GM21526 (cell line): Measurements from ENCODE around the gene AKAP5.

Experiments used
- ATAC-seq: cut with Tn5 transposase; IDR thresholded peaks from one replicate; pipeline ENCODE4 v1.9.1; 2021; ENCODE audit warnings: moderate library complexity; ENCODE audit not compliant: unreplicated experiment, low FRiP score

The AKAP5 gene

DNA sequence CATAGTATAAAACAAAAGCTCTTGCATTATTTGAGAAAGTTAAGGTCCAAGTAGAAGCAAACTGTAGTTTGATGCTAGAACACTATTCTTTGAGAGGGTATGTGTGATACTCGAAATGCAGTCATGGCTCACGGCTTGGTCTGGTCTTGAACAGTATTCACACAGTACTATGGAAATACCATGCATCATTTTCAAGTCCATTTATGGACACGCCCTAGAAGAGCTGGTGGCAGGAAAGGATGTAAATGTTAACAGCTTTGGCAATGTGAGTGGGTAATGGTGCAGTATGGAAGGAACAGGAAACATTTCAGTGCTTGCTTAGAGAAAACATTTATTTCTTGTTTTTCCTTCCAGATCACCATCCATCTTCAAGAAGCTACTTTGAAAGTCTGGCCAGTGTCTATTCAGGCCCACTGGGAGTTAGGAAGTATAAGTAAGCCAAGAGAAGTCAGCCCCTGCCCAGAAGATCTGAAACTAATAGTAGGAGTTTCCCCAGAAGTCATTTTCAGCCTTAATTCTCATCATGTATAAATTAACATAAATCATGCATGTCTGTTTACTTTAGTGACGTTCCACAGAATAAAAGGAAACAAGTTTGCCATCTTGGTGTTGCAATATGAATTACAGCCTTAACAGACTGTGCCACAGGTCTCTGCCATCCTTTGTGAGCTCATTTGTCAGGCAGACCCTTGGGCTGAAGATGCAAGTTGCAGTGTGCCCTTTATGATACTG lies 5.7 kb upstream of the AKAP5 start:
- ATAC-seq, result no peak

DNA sequence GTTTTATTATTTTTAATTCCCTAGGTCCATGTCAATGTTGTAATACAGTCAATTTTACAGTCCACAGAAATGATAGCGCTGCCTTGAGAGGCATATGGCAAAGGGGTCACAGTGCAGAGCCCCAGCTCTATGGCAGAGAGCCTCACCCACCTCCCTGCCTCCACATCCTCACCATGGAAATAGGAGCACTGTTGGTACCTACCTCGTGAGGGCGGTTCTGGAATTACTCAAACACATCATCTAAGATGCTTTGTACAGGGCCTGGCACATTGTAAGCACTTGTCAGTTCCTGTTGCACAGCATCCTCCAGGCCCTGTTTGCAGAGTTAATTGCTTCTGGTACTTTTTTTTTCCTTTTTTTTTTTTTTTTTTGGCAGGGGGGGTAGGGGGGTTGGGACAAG lies 4.1 kb upstream of the AKAP5 start:
- no peak for ATAC-seq

DNA sequence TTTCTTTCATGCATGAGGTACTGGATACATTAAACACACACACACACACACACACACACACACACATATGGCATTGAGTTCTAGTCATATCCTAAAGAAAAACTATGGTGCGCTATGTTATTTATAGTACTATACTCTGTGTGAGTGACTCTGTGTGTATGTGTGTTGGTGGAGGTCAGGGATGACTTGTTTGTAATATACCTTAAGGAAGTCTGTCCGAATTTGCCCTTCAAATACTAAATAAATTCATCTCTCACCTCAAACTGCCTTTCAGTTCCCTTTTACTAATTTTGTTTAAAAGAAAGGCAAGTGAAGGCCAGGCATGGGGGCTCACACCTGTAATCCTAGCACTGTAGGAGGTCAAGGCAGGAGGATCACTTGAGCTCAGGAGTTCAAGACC lies 2.1 kb upstream of the AKAP5 start:
- ATAC-seq, result no peak

DNA sequence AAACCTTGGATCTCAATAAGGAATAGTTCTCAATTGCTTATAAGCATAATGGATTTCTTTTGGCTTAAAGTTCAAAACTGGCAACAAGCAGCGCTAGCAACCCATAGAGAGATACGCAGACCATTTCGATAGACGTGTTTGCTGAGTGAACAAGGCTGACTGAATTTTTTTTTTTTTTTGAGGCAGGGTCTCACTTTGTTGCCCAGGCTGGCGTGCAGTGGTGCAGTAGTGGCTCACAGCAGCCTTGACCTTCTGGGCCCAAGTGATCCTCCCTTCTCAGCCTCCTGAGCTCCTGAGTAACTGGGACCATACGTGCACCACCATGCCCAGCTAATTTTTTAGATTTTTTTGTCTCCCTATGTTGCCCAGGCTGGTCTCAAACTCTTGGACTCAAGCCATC lies 1.4 kb upstream of the AKAP5 start:
- no peak for ATAC-seq

DNA sequence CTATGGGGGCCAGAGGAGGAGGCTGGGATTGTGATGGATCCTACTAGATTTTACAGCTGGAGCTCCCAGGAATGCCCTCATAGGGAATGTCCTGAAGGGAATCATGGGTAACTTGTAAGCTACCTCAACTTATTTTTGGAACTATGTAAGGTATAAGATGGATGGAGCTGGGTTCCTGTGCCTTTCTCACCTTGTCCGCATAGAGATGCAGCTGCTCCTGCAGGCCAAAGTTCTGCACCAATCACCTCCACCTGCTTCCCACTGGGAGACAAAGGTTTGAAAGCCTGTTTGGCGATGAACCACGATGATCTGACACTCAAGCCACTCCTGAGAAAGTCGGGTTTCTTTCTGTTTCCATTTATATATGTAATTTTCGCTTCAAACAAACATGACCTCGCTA lies 648 bp upstream of the AKAP5 start:
- no peak for ATAC-seq

DNA sequence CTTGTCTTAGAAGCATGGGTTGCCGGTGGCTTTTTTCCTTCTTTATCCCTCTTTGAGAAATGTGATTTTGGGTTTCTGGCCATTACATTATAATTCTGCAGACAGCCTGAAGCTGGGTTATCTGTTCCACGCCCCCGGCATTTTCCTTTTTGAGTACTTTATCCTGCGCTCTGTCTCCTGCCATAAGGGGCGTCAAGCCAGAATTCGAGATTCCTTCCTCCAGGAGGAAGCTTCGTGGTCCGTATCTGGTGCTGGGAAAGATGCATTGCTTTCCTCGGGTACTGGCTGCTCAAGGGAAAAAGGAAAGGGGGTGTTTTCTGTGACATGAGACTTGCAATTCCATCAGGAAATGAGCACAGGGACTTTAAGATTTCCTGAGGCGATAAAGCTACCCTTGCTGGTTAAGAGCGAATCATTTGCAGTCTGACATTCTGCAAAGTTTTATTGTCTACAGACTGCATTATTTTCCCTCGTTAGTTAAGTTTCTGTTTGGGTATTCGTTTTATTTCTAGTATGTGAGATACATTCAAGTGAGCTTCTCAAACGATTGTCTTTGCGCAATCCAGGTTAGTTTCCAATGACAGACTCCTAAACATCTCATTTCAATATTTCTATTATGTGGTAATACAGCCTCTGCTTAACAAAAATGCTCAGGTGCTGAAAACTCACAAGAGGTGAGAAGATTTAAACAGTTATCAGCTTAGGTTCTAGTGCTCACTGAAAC lies 694 bp downstream of the AKAP5 start:
- ATAC-seq, result no peak

DNA sequence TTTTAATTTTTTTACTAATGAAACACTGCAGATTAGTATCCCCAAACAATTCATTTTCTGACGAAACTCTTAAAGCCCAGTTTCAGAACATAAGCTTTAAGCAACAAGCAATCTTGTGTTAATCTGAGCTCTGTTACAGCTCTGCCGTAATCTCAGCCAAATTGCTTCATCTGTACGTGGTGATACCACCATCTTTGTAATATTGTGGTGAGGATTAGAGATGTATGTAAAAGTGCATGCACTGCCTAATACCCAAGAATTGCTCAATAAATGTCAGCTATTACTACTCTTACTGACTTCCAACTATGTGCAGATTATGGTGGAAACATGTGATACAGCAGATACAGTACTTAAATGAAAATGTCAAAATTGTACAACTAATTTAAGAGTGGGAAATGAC lies 1.8 kb downstream of the AKAP5 start:
- no peak for ATAC-seq

DNA sequence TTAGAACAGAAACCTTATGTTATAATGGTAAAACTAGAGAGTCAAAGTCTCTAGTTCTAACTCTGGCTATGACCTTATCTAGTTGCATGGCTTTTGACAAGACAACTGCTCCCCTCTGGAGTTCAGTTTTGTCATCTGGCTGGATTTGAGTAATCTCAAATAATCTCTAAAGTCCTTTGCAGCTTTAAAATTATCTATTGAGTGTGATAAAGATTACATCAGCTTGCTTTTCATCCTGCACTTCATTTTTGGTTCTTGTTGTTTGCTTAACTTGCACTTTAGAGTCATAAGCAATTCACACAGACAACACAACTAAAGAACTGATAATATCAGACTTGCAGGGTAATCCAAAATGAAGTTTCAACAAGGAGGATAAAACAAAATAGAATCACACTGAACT lies 2.3 kb downstream of the AKAP5 start:
- no peak for ATAC-seq

DNA sequence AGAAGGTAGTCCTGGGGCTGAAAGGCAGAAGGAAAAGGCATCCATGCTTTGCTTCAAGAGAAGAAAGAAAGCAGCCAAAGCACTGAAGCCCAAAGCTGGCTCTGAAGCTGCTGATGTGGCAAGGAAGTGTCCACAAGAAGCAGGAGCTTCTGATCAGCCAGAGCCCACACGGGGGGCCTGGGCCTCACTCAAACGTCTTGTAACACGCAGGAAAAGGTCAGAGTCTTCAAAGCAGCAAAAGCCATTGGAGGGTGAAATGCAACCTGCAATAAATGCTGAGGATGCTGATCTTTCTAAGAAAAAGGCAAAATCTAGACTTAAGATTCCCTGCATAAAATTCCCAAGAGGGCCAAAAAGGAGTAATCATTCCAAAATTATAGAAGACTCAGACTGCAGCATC lies 3.2 kb downstream of the AKAP5 start:
- no peak for ATAC-seq

DNA sequence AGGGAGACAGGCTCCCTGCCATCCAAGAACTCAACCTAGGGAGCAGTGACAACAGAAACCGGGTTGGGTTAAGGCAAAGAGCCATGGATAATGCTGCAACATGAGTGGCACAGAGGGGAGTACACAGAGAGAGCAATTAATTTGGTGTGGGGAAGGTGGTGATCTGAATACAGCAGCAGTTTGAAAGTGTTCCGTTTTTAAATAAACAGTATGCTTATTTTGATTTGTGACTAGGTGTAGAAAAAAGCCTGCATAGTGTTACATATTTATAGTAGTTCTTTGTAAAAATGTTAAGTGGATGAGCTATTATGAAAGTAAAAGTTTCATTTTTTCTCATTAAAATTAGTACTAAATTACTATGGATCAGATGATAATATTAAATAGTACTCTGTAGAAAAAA lies 8.7 kb downstream of the AKAP5 start:
- ATAC-seq, result no peak

DNA sequence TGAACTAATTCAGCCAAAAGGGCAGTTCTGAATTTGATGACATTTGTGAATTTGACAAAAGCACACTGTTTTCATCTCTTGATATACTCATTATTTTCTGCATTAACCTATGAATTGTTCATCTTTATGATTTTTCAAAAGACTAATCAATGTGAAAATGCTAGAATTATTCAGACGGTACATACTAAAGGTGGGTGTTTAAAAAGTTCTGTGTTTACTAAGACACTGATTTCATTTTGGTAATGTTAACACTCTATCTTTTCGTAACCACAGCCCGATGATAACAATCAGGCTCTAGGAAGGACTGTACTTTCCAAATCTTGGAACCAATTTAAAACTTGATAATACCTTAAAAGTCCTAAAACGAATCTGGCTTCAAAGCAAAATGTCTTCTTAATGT lies 9.4 kb downstream of the AKAP5 start:
- no peak for ATAC-seq

DNA sequence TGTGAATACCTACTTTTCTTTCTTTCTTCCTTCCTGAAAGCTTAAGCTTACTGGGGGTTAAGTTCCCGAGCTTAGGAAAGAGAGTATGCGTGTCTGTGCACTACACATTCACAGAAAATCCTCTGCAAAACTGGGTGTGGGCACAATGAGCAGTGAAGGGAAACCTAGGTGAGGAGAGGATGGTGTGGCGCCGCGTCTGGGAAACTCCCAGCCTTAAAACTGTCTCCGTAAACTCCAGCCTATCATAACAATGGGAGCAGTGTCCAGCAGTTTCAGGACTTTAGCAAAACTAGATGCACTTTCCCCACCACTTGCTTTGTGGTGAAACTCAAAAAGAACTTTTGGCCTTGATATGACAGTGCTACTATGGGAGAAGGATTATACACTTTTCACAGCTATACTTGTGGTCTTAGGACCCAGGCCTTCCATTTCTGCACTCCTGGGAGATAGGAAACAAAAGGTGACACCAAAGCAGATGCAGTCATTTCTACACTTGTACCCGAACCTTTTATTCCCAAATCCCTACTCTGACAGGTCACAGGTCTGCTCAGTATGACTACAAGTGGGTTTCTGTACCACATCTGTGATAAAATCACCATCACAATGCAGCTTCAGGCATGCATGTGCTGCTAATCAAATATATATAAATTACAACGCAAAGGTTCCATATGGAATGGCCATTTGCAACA lies 10.4 kb downstream of the AKAP5 start:
- ATAC-seq, result no peak

DNA sequence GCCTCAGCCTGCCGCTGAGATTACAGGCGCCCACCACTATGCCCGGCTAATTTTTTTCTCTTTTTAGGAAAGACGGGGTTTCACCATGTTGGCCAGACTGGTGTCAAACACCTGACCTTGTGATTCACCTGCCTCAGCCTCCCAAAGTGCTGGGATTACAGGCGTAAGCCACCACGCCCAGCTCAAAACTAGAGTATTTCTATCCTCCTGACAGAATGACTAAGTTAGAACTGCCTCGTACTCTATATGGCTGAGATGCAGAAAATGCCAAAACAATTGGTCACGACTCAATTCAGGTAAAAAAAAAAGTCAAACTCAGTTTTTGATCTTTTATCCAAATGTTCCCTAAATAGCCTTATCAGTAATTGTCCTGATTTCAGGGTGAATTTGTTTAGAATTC lies 11.1 kb downstream of the AKAP5 start:
- ATAC-seq, result no peak

DNA sequence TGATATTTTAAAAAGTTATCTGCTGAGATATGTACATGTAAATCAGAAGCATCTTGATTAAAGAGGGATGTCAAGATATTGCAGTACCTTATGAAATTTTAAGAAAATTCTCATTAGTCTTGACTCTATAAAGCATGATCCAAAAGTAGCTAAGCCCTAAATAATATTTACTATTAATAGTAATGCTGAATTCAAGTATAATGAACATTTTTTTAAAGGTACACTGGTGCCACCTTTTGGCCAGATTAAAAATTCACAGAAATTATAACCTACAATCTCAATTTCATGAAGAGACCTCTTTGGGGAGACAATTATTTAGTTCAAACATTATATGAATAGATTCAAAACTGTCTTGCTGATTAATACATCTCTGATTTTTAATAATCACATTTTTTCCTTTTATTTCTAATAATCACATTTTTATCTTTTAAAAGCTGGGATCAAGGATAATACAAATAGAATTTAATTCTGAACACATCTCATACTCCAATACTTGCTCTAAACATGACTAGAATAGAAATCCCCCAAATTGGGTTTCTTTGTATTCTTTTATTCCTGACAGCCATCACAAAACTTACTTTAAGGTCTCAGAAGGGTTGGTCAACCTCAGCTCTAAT lies 13.4 kb downstream of the AKAP5 start:
- no peak for ATAC-seq

DNA sequence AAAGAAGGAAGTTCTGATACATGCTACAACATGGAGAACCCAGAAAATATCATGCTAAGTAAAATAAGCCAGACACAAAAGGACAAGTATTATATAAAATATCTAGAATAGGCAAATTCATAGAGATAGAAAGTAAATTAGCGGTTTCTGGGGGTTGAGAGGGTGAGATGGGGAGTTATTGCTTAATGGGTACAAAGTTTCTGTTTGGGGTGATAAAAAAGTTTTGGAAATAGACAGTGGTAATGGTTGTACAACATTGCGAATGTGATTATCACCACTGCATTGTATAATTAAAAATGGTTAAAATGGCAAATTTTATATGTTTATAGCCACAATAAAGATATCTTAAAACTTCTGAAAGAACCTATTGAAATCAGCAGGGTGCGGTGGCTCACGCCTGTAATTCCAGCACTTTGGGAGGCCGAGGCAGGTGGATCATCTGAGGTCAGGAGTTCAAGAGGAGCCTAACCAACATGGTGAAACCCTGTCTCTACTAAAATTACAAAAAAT lies 23.3 kb downstream of the AKAP5 start:
- no peak for ATAC-seq

DNA sequence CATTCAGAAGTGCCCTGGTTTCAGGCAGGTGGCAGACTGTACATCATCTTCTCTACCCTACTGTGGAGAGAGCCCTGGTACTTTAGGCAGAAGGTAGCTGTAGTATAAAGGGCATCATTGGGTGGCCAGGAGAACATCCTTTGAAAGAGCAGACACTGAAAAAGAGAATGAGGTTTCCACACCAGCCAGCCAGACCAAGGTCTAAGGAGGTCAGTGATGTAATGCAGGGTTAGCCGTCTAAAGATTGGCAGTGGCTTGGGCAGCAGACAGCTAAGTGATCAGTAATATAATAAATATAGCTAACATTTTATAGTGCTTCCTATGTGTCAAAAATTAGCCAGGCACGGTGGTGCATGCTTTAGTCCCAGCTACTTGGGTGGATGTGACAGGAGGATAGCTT lies 26.3 kb downstream of the AKAP5 start:
- ATAC-seq, result no peak

DNA sequence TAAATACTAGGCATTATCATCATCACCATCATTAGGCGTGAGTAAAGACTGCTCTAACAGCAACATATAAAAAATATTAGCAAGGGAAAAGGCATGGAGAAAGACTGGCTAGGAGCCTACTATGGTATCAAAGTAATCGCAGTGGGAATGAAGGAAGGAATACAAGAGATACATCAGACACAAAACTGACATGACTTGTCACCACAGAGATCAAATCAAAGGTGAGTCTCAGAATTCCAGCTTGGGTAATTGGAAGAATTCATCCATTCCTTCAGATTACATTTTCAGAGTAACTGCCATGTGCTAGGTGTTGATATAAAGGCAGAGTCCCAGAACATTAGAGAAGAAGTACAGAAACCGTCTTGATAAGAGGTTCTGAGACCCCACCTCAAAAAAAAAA lies 28.2 kb downstream of the AKAP5 start:
- no peak for ATAC-seq

DNA sequence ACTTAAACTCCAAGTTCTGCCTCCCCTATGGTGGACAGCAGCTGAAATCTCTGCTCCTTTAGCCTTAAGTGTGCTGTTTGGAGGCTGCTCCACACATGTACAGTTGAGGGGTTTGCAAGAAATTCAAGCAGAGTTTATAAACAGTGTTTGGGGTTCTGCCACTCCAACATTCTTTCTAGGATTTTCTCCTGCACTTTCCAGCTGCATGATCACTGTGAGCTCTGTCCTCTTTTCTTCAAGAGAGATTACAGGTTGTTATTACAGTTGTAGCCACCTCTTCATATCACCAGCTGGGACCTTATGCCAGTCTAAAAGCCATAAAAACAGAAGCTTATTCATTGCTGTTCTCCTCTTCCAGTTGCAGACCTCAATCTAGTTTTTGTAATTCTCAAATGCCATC lies 30.0 kb downstream of the AKAP5 start:
- ATAC-seq, result no peak

DNA sequence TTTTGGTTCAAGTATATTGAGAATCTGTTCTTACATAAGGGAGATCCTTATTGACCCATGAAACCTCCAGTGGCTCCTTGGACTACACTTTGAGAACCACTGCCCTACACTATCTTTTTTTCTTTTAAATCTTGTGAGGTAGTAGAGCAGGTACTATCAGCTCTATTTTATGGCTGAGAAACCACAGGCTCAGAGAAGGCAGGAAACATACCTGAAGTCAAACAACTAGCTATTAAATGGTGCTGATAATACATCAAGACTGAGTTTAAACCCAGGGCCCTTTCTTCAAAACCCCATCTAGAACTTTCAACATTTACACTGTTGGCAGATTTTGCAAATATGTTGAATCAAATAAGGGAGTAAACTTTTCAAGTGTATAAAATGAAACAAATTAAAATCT lies 31.5 kb downstream of the AKAP5 start:
- ATAC-seq, result no peak

DNA sequence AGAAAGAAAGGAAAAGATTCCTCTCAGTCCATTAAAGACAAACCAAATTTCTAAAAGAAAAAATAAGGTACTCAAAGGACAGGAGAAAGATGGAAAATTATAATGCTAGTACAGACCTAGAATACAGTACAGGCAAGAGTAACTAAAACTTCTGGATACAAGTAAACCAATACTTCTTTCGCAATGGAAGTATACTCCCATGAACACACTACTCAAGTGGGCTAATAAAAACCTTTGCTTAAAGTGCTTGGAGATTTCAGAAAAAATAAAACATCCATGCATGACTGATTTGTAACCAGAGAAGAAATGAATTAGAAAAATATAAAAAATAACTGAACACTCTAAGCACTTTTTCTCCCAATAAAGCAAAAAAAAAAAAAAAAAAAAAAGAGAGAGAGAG lies 34.8 kb downstream of the AKAP5 start:
- ATAC-seq, result no peak
